ENCODE measurements around the gene TSC1. TPM values are rescaled to one million over a fixed set of nuclear protein-coding genes. Genes with fewer than 3 reads are reported as not detected.

TSC1 gene
- total RNA-seq = 17.4 and 20.3 TPM in 2 replicates

GRCh38 chr9:132944294-132945185 is at the start of gene TSC1:
Gene TSC1 (minus strand): TSS chr9:132944616. CDS start chr9:132928872, 15,744 bp downstream.

GRCh38 chr9:132978451-132979131 is 34.2 kb upstream of the TSC1 start, which contains the start of gene GFI1B:
Gene GFI1B (plus strand): TSS chr9:132978694. CDS start chr9:132986679, 7,985 bp downstream.

GRCh38 chr9:132878695-132879456 is 65.5 kb downstream of the TSC1 start, which contains the start of gene SPACA9:
Gene SPACA9 (plus strand): TSS chr9:132878898. CDS start chr9:132883948, 5,050 bp downstream.

GRCh38 chr9:132877824-132878694 is 66.4 kb downstream of the TSC1 start, which contains the start of gene AK8:
Gene AK8 (minus strand): TSS chr9:132878284. CDS start chr9:132878255, 29 bp downstream.

Other genes with a start within 250 kb of the TSC1 start
- 0.34 and 0.59 TPM in 2 replicates for gene AK8, start 66.3 kb downstream of the TSC1 start, total RNA-seq
- 3.3 and 3.7 TPM in 2 replicates for gene SPACA9, start 65.7 kb downstream of the TSC1 start, total RNA-seq
- under 0.01 TPM in 1 of 2 replicates, not detected in the other for gene GFI1B, start 34.1 kb upstream of the TSC1 start, total RNA-seq
- gene GTF3C5, start 86.4 kb upstream of the TSC1 start, total RNA-seq = 55.5 and 59.3 TPM in 2 replicates
- 0.17 and 0.30 TPM in 2 replicates for gene CEL, start 117.4 kb upstream of the TSC1 start, total RNA-seq
- 17.2 and 19.5 TPM in 2 replicates for gene RALGDS, start 176.6 kb upstream of the TSC1 start, total RNA-seq
- gene GBGT1, start 219.3 kb upstream of the TSC1 start, total RNA-seq = 2.4 and 3.2 TPM in 2 replicates

Measured in bronchus fibroblast of lung (primary cell).